DMS153 (cell line): ENCODE data around the gene MMP2.

ENCODE experiments used
- DNase-seq: peaks from one replicate; lab custom pipeline; 2025; lab: John Stamatoyannopoulos, UW

Gene MMP2

DNA sequence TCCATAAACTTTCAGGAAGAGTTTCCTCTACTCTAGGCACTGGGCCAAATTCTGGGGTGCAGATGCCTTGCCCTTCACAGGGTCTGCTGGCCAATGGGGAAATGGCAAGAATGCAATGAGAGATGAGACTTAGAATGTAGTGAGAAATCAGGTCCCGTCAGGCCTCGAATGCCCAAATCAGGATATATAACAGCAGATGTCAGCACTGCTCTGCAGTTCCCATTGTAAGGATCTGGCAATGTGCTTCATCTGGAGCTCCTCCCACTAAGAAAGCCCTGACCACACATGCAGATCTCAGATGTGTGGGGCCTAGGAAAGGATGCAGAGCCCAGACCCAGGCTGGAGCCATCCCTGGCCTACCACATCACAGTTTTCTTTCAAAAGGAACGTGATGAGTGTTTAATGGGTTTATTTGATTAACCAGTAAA is 16.0 kb downstream of the MMP2 start:
- peak; percentile 33 for DNase-seq

DNA sequence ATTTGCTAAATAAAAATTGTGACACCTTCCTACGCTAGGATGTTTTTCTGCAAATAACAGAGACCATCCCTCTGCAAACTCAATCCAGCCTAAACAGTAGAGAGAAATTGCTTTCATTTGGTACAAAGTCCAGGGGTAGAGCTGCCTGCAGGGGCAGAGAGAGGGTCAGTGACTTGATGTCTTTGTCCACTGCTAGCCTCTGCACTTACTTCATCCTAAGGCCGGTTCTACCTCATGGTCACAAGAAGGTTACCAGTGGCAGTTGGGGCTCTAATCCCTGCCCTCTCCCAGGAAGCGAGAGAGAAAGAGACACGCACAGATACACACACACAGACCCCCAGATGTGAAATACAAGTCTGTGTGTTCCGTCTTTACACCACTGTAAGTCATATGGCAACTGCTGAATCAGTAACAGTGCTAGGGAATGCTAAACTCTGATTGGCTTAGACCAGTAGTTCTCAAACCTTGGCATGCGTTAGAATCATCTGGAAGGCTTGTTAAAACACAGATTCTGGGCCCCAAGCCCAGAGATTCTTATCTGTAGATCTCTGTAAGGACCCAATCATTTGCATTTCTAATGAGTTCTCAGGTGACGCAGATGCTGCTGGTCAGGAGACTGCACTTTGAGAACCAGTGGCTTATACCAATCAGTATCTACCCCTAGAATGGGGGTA is 16.8 kb downstream of the MMP2 start:
- peak; percentile 52 for DNase-seq

- no peak for DNase-seq
Measured at GRCh38 chr16:55496509-55497145, 17.6 kb downstream of the MMP2 start.

- no peak for DNase-seq
Measured at GRCh38 chr16:55497558-55497957, 18.6 kb downstream of the MMP2 start.

- no peak for DNase-seq
Measured at GRCh38 chr16:55498101-55498500, 19.1 kb downstream of the MMP2 start.

- no peak for DNase-seq
Measured at GRCh38 chr16:55499281-55499680, 20.3 kb downstream of the MMP2 start.

DNA sequence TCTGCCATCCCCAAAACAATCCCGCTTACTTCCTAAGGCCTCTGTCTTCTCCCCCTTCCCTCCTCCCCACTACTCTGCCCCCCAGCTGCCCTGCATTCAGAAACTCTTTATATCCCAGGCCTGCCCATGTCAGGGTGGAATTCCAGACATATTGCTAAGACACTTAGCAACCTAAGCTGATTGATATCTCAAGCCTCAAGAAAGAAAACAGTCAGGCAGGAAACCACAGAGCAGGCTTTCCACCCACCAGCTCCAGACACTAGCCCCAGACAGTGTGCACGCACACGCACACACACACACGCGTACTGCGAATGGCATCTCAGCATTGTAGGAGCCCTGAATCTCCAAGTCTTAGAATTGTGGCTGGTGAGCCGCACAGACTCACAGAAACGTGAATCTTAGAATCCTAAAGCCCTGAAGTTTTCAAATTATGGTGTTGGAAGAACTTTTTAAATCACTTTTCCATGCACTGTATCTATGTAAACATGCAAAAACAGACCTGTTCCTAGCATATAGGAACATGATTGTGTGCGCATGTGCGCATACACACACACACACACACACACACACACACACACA is 21.0 kb downstream of the MMP2 start:
- no peak for DNase-seq

GRCh38 chr16:55500530-55501011 is 21.6 kb downstream of the MMP2 start:
- DNase-seq: no peak

- no peak for DNase-seq
Measured at GRCh38 chr16:55501549-55502322, 22.7 kb downstream of the MMP2 start.

DNA sequence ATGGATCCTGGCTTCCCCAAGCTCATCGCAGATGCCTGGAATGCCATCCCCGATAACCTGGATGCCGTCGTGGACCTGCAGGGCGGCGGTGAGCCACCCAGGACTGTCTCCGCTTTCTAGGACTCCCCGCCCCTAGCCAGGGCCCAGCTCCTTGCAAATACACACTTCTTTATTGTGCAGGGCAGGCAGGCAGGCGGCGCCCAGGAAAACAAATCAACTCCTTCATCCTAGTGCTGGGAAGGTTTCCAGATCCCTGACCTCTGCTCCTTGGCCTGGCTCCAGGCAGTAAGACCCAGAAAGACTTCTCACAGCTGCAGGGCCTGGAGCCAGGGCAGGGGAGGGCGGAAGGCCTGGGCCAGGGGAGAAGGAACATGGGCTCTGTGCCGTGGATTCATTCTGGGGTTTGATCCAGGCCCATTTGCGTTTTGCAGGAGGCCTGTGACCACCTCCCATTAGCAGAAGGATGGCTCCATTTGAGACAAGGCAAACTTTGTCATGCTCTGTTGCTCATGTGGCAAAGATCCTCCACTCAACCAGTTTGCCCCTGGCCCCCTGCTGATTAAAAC is 23.9 kb downstream of the MMP2 start:
- DNase-seq: peak; percentile 44

DNA sequence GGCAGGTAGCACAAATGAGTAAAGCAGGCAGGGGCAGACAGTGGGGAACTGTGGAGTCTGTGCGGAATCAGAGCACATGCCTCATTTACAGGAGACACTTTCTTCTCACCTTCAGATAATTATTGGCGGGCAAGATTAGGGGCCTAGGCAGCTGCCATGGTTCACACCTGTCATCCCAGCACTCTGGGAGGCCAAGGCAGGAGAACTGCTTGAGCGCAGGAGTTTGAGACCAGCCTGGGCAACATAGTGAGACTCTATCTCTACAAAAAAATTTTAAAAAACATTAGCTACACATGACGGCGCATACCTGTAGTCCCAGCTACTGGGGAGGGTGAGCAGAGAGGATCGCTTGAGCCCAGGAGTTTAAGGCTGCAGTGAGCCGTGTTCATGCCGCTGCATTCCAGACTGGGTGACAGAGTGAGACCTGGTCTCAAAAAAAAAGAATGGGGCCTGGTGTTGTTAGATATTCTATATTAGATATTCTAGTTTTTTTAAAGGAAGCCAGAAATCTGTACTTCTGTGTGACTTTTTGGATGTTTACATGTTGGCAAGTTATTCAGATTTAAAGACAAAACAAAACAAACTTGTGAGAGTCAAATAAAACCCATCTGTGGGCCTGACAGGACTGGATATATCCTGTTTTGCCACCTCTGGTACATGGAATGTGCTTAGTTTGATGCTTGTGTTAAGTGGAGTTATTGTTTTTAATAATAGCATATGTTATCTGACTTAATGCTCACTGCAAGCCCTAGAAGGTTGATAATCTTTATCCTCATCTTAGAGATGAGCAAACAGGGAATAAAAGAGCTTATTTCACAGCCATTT is 24.9 kb downstream of the MMP2 start:
- DNase-seq: no peak

DNA sequence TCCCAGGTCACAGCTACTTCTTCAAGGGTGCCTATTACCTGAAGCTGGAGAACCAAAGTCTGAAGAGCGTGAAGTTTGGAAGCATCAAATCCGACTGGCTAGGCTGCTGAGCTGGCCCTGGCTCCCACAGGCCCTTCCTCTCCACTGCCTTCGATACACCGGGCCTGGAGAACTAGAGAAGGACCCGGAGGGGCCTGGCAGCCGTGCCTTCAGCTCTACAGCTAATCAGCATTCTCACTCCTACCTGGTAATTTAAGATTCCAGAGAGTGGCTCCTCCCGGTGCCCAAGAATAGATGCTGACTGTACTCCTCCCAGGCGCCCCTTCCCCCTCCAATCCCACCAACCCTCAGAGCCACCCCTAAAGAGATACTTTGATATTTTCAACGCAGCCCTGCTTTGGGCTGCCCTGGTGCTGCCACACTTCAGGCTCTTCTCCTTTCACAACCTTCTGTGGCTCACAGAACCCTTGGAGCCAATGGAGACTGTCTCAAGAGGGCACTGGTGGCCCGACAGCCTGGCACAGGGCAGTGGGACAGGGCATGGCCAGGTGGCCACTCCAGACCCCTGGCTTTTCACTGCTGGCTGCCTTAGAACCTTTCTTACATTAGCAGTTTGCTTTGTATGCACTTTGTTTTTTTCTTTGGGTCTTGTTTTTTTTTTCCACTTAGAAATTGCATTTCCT is 26.5 kb downstream of the MMP2 start:
- no peak for DNase-seq

GRCh38 chr16:55506083-55506482 is 27.1 kb downstream of the MMP2 start:
- DNase-seq: peak; percentile 63

GRCh38 chr16:55506708-55507107 is 27.7 kb downstream of the MMP2 start:
- no peak for DNase-seq

DNA sequence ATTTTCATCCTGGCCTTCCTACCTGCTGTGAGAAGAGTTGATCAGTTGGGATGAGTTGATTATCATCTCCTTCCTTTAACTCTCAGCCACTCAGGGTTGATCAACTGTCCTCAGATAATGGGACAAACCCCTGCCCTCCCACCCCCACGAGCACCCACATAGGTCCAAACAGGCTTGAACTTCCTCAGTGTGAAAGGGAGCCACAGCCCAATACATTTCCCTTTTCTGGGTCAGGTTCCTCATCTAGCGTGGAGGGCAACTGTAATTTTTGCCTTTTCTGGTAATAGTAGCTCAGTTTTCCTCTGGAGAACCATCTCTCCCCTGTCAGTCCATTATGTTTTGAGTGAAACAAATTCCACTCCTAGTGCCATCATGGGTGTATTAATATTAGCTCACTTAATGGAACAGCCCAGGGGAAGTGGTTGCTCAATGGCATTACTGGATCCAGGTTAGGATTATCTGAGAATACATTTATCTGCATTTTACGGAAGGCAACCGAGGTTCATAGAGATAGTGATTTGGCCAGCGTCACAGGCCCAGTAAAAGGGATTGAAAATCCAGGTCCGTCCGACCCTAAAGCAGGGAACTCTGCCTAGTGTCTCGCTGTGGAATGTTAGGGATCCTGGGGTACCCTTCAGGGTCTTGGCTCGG is 29.4 kb downstream of the MMP2 start:
- DNase-seq: no peak

DNA sequence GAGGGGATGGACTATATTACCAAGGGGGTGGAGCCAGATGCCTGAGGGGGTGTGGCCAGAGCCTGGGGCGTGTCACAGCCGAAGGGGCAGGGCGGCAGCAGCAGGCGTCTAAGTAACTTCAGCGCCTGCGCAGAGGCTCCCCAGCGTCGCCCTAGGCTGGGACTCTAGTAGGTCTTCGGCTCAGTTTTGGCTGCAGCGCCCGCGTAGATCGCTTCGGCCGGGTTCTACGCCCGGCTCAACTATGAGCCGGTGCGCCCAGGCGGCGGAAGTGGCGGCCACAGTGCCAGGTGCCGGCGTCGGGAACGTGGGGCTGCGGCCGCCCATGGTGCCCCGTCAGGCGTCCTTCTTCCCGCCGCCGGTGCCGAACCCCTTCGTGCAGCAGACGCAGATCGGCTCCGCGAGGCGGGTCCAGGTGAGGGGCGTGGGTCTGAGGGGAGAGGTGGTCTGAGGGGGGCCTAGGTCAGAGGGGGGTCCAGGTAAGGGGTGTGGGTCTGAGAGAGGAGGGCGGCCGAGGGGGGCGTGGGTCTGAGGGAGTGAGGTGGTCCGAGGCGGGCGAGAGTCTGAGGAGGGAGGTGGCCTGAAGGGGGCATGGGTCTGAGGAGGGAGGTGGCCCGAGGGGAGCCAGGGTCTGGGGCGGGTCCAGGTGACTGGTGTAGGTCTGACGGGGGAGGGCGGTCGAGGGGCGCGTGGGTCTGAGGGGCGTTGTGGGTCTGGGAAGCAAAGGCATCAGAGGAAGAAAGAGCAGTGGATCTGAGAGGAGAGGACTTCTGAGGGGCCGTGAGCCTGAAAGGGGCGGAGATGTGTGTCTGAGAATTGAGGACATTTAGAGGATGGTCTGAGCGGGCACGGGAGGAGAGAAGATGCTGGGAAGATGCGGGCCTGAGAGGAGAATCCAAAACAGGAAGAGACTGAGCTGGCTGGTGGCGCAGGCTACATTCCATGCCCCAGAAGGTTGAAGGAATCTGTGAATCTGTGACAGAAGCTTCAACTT is 30.2 kb downstream of the MMP2 start, which contains the start of gene LPCAT2:
TSS of gene LPCAT2 (plus strand) at position 132 of the 991 bp plus-strand sequence. CDS start at position 242, 110 bp downstream.
- DNase-seq: peak; percentile 83

- no peak for DNase-seq
Measured at GRCh38 chr16:55510185-55510805, 31.3 kb downstream of the MMP2 start.

- no peak for DNase-seq
Measured at GRCh38 chr16:55512941-55513340, 33.9 kb downstream of the MMP2 start.
